Nephron progenitor cell (in vitro differentiated cells): Measurements from ENCODE around the gene OGG1.

Experiments used
- DNase-seq: peaks from one replicate; pipeline ENCODE4 v3.0.0; 2021
- H3K27ac Mint-ChIP-seq: 2 replicates; pipeline ENCODE4 v1.8.0; 2021; ENCODE audit warnings: mild to moderate bottlenecking, moderate library complexity, mixed read lengths
- H3K27me3 Mint-ChIP-seq: 2 replicates; pipeline ENCODE4 v1.8.0; 2021; ENCODE audit warnings: mild to moderate bottlenecking, low read depth, mixed read lengths; ENCODE audit not compliant: poor library complexity
- H3K36me3 Mint-ChIP-seq: 2 replicates; pipeline ENCODE4 v1.8.0; 2021; ENCODE audit warnings: low read depth, mixed read lengths
- H3K4me1 Mint-ChIP-seq: 2 replicates; pipeline ENCODE4 v1.8.0; 2021; ENCODE audit warnings: mixed read lengths
- H3K4me3 Mint-ChIP-seq: 2 replicates; pipeline ENCODE4 v1.8.0; 2021; ENCODE audit warnings: mild to moderate bottlenecking, moderate library complexity, mixed read lengths
- H3K9me3 Mint-ChIP-seq: 2 replicates; pipeline ENCODE4 v1.8.0; 2021; ENCODE audit warnings: mild to moderate bottlenecking, moderate library complexity, mixed read lengths
- TF ChIP-seq, protein P1 (sequence below): fragments of 200-600 bp; sonication (generic); IDR thresholded peaks from 2 replicates; pipeline ENCODE4 v1.5.0; 2021; ENCODE audit warnings: antibody characterized with exemption

OGG1 gene

DNA sequence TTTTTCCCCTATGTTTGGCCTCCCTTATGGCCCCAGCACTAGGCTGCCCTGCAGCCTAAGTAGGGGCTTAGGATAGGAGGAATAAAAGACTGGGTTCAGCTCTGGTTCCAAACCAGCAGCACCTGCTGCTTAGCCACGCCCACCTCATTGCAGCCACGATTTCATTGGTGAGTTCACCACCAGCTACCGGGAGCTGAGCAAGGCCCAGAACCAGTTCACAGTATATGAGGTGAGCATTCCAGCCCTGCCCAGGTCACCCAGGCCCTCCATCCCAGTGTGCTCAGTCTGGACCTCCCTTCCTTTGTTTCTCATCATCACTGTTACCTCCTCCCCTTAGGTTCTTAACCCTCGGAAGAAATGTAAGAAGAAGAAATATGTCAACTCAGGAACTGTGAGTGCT is 34.6 kb upstream of the OGG1 start:
- Mint-ChIP-seq H3K9me3 (no peaks in the 10 kb centered on the region), H3K4me1 (no peaks in the 10 kb centered on the region), H3K36me3 (no peaks in the 10 kb centered on the region), H3K27ac (no peak overlapping the region), H3K27me3 (peaks cover 39% of the 10 kb centered on the region), H3K4me3 (no peak overlapping the region)
- no peak for DNase-seq
- TF ChIP-seq, protein P1, sequence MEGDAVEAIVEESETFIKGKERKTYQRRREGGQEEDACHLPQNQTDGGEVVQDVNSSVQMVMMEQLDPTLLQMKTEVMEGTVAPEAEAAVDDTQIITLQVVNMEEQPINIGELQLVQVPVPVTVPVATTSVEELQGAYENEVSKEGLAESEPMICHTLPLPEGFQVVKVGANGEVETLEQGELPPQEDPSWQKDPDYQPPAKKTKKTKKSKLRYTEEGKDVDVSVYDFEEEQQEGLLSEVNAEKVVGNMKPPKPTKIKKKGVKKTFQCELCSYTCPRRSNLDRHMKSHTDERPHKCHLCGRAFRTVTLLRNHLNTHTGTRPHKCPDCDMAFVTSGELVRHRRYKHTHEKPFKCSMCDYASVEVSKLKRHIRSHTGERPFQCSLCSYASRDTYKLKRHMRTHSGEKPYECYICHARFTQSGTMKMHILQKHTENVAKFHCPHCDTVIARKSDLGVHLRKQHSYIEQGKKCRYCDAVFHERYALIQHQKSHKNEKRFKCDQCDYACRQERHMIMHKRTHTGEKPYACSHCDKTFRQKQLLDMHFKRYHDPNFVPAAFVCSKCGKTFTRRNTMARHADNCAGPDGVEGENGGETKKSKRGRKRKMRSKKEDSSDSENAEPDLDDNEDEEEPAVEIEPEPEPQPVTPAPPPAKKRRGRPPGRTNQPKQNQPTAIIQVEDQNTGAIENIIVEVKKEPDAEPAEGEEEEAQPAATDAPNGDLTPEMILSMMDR, result no peak

DNA sequence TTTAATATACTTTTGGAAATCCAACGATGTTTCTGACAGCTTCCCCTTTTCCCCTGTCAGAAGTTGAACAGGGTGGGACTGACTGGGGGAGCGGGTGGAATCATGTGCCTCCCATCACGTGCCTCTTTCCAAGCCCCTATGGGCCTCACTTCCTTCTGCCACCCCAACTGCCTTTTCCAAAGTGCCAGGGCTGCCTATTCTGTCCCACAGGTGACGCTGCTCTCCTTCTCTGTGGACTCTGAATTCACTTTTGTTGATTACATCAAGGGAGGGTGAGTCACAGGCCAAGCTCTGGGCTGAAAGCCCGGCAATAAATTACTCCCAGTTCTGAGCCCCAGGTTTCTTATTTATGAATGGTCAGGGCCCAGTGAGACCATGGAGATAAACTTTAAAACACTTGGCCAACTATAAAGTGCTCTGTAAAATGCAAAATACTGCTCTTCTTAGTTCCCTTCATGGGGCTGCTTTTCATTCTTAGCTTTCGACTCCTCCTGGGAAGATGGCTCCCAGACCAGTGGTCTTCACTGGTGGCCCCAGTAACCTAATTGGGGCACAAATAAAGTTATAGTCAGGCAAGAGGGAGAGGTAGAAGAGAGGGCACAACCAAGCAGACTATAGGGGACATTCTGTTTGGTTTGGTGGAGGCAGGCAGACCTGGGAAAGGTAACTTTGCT is 33.9 kb upstream of the OGG1 start:
- DNase-seq, result no peak
- Mint-ChIP-seq H3K9me3 (no peaks in the 10 kb centered on the region), H3K4me1 (no peaks in the 10 kb centered on the region), H3K36me3 (no peaks in the 10 kb centered on the region), H3K4me3 (no peak overlapping the region), H3K27ac (no peak overlapping the region), H3K27me3 (peaks cover 35% of the 10 kb centered on the region)
- TF ChIP-seq, protein P1, result no peak

DNA sequence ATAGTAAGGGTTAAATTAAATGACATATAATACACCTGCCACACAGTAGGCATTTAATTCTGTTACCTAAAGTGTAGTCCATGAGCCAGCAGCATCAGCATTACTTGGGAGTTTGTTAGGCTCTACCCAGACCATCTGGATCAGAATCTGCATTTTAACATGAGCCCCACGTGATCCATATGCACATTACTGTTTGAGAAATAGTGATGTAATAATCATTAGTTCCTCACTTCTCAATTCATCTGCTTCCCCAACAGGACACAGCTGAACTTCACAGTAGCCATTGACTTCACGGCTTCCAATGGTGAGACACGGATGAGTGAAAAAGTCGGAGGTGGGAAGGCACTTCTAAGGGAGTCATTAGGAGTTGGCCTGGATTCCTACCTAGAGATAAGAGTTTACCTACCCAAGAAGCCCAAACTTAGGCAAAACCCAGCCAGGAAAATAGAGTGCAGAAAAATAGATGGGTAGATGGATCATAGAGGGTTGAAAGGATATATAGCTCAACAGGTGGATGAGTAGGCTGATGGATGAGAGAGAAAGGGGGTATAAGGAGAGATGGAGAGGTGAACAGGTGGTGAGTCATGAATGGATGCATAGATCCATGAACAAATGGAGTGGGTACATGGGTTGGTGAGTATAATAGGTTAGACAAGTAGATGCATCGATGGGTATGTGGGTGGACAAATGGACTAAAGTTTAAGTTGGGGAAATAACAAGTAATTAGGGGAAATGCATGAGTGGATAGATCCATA is 32.8 kb upstream of the OGG1 start:
- Mint-ChIP-seq H3K27me3 (peaks cover 32% of the 10 kb centered on the region), H3K9me3 (no peaks in the 10 kb centered on the region), H3K36me3 (no peaks in the 10 kb centered on the region), H3K4me1 (peaks cover 5% of the 10 kb centered on the region), H3K27ac (no peak overlapping the region), H3K4me3 (no peak overlapping the region)
- TF ChIP-seq, protein P1, result no peak
- DNase-seq, result no peak

DNA sequence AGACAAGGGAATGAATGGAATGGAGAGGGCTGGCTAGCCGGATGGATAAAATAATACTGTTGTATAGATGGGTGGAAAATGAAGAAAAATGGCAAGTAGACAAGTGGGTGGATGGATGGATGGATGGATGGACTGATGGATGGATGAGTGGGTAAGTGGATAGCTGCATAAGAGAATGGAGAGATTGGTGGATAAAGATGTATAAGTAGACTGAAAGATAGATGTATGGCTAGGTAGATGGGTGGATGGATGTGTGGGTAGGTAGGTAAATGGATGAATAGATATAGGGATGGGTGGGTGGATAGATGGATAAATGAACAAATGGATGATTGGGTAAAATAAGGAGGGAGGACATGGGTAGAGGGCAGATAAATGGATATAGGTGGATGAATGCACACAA is 32.2 kb upstream of the OGG1 start:
- Mint-ChIP-seq H3K9me3 (no peaks in the 10 kb centered on the region), H3K27ac (no peak overlapping the region), H3K36me3 (no peaks in the 10 kb centered on the region), H3K4me1 (peaks cover 5% of the 10 kb centered on the region), H3K4me3 (no peak overlapping the region), H3K27me3 (peaks cover 31% of the 10 kb centered on the region)
- TF ChIP-seq, protein P1, result no peak
- no peak for DNase-seq

DNA sequence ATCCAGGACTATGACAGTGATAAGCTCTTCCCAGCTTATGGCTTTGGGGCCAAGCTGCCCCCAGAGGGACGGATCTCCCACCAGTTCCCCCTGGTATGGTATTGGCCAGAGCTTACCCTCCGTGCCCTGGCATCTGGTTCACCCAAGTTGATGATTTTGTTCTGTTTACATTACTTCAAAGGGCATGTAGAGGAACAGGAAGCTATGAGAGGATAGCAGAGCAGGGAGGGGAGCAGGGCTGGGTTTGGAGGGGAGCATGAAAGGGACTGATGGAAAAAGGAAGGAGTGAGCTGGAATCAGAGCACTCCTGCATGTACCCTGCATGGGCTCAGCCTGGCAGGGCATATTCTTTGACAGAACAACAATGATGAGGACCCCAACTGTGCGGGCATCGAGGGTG is 31.6 kb upstream of the OGG1 start:
- Mint-ChIP-seq H3K27me3 (peaks cover 25% of the 10 kb centered on the region), H3K27ac (no peak overlapping the region), H3K4me1 (peaks cover 5% of the 10 kb centered on the region), H3K36me3 (no peaks in the 10 kb centered on the region), H3K9me3 (no peaks in the 10 kb centered on the region), H3K4me3 (no peak overlapping the region)
- DNase-seq, result no peak
- TF ChIP-seq, protein P1, result no peak
